GM10266 (cell line): ENCODE results near the gene INO80C.

Experiments
- DNase-seq: peaks from one replicate; pipeline ENCODE4 v3.0.0; 2012; ENCODE audit errors: extremely low spot score
- CTCF ChIP-seq: IDR thresholded peaks from 2 replicates; pipeline ENCODE4 v1.5.1; 2012; ENCODE audit warnings: mild to moderate bottlenecking, low read depth; ENCODE audit not compliant: control insufficient read depth, insufficient read depth; ENCODE audit errors: missing control alignments

The INO80C gene

GRCh38 chr18:35451032-35451431, 46.7 kb downstream of the INO80C start:
- TF ChIP-seq CTCF: no peak
- no peak for DNase-seq

GRCh38 chr18:35444636-35445035, 53.1 kb downstream of the INO80C start:
- TF ChIP-seq CTCF: no peak
- no peak for DNase-seq

- TF ChIP-seq CTCF: no peak
- DNase-seq: no peak
These were observed 53.9 kb downstream of the INO80C start for GRCh38 chr18:35443847-35444246.

- no peak for TF ChIP-seq CTCF
- no peak for DNase-seq
These were observed 54.3 kb downstream of the INO80C start for GRCh38 chr18:35443434-35443833.

GRCh38 chr18:35442701-35443100, 55.1 kb downstream of the INO80C start:
- no peak for TF ChIP-seq CTCF

GRCh38 chr18:35441857-35442595, 55.7 kb downstream of the INO80C start:
- no peak for TF ChIP-seq CTCF
- DNase-seq: no peak

More at GRCh38 chr18:35442701-35443100, 55.1 kb downstream of the INO80C start:
- no peak for DNase-seq

- TF ChIP-seq CTCF: no peak
- no peak for DNase-seq
These were observed 59.1 kb downstream of the INO80C start for GRCh38 chr18:35438480-35439234.
